H1 (cell line): Measurements from ENCODE around the gene TEX2. TPM values are rescaled to one million over a fixed set of nuclear protein-coding genes. Genes with fewer than 3 reads are reported as not detected.

Experiments
- JUND ChIP-seq: IDR thresholded peaks from 2 replicates; pipeline ENCODE4 v1.6.1; 2011; ENCODE audit warnings: mild to moderate bottlenecking, improper control_type of control experiment, low read length
- POLR2A ChIP-seq, 2 experiments: IDR thresholded peaks; 1 replicate in 1 of 2; 2 replicates in 1 of 2; pipeline ENCODE4 v1.6.1; 2011; ENCODE audit warnings: low read depth in 2 of 2, low read length in 2 of 2, mild to moderate bottlenecking in 2 of 2; ENCODE audit errors: control extremely low read depth in 1 of 2
- RNF2 ChIP-seq: fragments of 200-900, 300-1000 bp; sonication (generic); IDR thresholded peaks from 2 replicates; pipeline ENCODE4 v1.7.1; 2016; ENCODE audit warnings: borderline replicate concordance, low read depth, mild to moderate bottlenecking, antibody characterized with exemption, low read length; ENCODE audit not compliant: poor library complexity, severe bottlenecking; ENCODE audit errors: missing control alignments
- polyA plus RNA-seq, 7 experiments: library from polyadenylated mRNA; depleted of rRNA in 3 of 7; stranded (reverse) in 5 of 7; unstranded in 2 of 7; fragments of >200 nt in 5 of 7; fragments of 200-250 nt in 2 of 7; gene quantifications; 1 replicate in 5 of 7; 2 replicates in 1 of 7; 4 replicates in 1 of 7; pipeline versions ENCODE4 v1.2.1 to v1.2.3, GENCODE V29; 2011 to 2013; ENCODE audit warnings: missing spikeins in 2 of 7, mixed read lengths in 2 of 7
- total RNA-seq: library from RNA; stranded (reverse); fragmentation: NEBNext Ultra II Directional; extraction: Animal tissue kit (Norgen Biotek cat#: 25700); gene quantifications from 2 replicates; pipeline ENCODE4 v1.2.1, GENCODE V29; 2021

The TEX2 gene
- total and polyA plus RNA-seq, 2 of the 8 experiments (the other 6 are each of a cell fraction or from before 2014, with no cell fraction given) = 6.1 to 15.6 TPM

DNA sequence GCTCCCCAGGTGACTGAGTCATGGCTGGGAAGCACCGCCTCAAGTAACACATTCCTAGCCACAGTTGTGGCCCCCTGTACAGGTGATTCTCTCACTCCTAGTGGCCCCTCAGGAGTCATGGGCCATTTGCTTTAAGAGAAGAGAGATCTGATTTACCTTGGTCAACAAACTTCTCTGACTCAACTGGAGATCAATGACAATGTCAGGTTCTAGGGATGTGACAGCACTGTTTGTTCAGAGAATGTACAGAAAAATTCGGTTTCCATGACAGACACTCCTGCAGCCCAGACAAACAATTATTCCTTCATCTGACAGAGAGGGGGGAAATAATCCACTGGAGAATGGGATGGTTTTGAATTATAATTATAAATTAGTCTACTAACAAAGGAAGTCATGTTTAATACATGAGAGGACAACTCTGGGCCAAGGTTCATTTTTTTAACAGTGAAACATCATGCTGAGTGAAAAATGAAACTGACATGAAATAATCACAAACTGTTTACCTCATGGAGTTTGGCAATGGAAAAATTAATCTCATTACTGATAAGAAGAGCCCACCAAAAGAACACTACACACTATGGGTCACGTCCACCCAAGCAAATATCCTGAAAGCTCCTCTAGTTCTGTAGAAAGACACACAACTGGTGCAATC is 142.8 kb downstream of the TEX2 start (continued):
- TF ChIP-seq RNF2 (no peak), JUND (no peak), POLR2A (IDR thresholded peaks at IDR 0.05; ENCODE audit: control extremely low read depth in 1 of 2, low read depth in 2 of 2, low read length in 2 of 2) (no peak)
